ENCODE data around the gene RINT1. TPM values are rescaled to one million over a fixed set of nuclear protein-coding genes. Genes with fewer than 3 reads are reported as not detected.

The RINT1 gene
- total RNA-seq, 1 donor: 29.0 TPM

DNA sequence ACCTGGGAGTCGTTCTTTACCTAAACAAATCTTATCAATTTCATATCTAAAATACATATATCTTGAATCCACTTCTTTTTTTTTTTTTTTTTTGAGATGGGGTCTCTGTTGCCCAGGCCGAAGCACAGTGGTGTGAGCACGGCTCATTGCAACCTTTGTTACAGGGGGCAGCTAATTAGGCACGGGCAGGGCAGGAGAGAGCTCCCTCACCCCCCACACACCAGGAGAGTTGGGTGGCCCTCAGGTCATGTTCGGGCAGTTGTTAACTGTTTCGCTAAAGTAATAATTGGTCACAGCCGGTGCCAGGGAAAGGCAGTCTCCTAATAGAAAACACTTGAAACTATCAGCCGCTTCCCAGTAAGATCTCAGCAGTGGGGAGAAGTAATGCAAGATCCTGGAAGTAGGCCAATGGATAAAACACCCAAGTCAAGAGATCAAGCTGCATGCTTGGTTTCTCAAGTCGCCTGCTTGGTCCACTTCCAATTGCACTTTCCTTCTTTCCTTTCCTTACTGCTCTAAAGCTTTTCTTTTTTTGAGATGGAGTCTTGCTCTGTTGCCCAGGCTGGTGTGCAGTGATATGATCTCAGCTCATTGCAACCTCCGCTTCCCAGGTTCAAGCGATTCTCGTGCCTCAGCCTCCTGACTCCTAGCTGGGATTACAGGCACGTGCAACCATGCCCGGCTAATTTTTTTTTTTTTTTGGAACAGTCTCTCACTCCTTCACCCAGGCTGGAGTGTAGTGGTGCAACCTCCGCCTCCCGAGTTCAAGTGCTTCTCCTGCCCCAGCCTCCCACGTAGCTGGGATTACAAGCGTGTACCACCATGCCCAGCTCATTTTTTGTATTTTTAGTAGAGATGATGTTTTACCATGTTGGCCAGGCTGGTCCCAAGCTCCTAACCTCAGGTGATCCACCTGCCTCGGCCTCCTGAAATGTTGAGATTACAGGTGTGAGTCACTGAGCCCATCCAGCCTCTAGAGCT lies 70.6 kb downstream of the RINT1 start:
- Histone ChIP-seq H3K4me1 (ENCODE audit: insufficient read depth, low read length) (no peaks in the 10 kb centered on the region), H3K9me3 (ENCODE audit: low read depth, low read length) (no peaks in the 10 kb centered on the region), H3K4me3 (ENCODE audit: low read length) (no peak overlapping the region), H3K27me3 (ENCODE audit: insufficient read depth, low read length) (no peaks in the 10 kb centered on the region)

DNA sequence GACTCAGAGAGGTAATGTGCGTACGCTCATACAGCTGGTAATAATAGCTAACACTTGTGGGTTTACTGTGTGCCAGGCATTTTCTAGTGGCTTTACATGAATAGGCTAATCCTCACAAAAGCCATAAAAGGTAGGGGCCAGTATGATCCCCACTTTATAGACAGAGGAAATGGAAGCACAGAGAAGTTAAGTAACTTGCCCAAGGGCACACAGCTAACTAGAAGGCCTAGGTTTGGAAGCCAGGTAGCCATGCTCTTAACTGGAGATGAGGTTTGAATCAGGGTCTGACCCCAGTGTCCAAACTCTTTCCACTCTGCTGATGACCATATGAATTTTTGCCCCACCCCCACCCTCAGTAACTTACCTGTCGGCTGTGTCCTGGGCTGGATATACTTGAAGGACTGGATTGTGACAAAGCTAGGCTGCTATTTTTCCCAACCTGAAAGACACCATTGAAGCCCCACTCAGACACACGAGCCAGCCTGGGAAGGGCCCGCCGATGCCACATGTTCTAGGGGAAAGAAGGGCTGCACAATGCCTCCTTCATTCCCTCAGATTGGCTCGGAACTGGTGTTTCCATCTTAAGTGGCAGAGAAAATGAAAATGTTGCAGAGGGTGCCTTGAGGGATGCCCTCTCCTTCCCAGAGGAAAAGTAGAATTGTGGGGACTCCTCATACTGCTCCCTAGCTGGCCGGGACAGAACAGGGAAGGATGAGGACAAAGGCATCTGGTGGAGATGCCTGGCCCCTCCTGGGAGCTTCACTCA lies 78.3 kb downstream of the RINT1 start:
- Histone ChIP-seq H3K4me3 (ENCODE audit: low read length) (no peak overlapping the region), H3K4me1 (ENCODE audit: insufficient read depth, low read length) (no peaks in the 10 kb centered on the region), H3K9me3 (ENCODE audit: low read depth, low read length) (no peaks in the 10 kb centered on the region), H3K27me3 (ENCODE audit: insufficient read depth, low read length) (no peaks in the 10 kb centered on the region)

DNA sequence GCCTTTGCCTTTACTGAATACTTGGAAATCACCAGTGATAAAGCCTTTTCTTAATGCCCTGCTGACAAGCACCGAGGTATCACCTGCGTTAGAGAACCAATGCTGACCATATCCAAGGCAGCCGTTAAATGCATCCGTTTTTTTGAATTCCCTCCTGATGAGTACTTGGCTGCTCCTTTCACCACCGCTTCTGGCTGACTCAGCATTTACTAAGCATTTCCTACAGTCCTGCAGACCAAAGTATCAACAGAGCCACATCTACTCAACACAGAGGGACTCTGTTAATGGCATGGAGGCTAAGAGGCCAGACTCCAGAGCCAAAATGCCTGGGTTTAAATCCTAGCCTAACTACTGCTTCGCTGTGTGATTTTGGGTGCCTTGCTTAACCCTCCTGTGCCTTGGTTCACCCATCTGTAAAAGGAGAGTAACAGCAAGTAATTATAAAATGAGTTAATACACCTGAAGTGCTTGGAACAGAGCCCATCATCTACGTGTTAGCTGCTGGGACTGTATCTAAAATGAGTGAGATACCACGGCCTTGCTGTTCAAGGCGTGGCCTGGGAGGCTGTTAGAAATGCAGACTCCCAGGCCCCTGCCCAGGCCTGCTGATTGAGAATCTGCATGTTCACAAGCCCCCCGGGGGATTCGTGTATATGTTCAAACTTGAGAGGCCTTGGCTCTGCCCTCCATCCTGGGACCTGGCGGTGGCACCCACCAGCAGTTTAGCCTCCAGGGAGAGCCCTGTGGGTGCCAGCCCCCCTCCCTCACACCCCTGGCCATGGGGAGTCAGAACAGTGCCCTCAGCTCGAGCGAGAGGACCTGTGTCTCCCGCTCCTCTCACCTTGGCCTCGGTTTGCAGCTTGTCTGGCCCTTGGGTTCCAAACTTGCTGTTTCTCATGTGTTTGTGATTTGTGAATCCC lies 80.1 kb downstream of the RINT1 start:
- no peak overlapping the region for H3K4me3 ChIP-seq (ENCODE audit: low read length)
- H3K9me3 ChIP-seq (ENCODE audit: low read depth, low read length): no peaks in the 10 kb centered on the region
- no peaks in the 10 kb centered on the region for H3K27me3 ChIP-seq (ENCODE audit: insufficient read depth, low read length)
- no peaks in the 10 kb centered on the region for H3K4me1 ChIP-seq (ENCODE audit: insufficient read depth, low read length)

DNA sequence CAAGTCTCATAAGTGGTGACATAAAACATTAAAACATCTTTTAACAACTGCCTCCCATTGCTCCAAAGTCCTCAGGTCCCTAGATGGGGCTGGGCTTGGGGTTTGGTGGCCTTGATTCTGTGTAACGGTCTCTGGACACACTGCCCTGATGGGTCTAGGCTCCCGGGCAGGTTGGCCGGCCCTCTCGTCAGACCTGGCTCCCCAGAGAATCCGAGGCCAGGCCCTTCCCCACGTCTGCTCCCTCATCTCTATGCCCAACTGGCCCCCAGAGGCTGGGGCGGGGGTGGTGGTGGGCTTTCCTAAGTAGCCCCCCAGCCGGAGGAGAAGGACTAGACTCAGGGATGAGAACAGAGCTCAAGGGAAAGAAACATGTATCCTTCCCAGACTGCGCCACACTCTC lies 80.8 kb downstream of the RINT1 start:
- H3K4me3 ChIP-seq (ENCODE audit: low read length): no peak overlapping the region
- no peaks in the 10 kb centered on the region for H3K4me1 ChIP-seq (ENCODE audit: insufficient read depth, low read length)

DNA sequence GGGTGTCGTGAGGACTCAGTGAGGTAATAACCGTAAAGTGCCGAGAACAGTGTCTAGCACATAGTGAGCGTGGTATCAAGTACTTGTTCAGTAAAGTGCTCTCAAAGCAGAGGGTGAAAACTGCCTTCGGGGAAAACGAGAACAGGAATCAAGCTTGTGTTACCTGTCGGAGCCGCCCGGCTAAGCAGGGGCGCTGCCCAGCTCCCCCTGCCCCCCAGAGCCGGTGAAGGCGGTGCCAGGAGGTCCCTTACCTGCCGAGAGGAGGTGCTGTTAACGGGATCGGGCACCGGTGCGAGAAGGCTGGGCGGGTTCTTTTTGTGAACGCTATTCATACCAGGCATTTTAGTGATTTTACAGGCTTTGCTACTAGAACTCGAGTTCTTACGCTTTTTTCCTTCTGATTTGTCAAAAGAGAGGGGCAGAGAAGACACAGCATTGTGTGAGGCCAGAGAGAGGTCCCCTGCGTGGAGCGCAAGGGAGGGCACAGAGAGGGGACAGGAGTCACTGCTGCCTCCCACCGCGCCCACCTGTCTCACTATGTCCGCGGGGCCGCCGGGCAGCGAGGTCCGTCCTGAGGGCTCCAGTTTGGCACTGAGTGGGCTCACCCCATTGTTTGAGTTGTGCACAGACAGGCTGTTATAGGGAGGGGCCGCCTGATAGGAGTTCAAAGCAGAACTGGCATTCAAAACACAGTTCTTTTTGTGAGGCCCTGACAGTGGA lies 81.8 kb downstream of the RINT1 start:
- no peaks in the 10 kb centered on the region for H3K9me3 ChIP-seq (ENCODE audit: low read depth, low read length)
- no peaks in the 10 kb centered on the region for H3K27me3 ChIP-seq (ENCODE audit: insufficient read depth, low read length)
- H3K4me1 ChIP-seq (ENCODE audit: insufficient read depth, low read length): no peaks in the 10 kb centered on the region
- H3K4me3 ChIP-seq (ENCODE audit: low read length): no peak overlapping the region

More for the DNA sequence above, 80.8 kb downstream of the RINT1 start:
- no peaks in the 10 kb centered on the region for H3K9me3 ChIP-seq (ENCODE audit: low read depth, low read length)
- H3K27me3 ChIP-seq (ENCODE audit: insufficient read depth, low read length): no peaks in the 10 kb centered on the region

DNA sequence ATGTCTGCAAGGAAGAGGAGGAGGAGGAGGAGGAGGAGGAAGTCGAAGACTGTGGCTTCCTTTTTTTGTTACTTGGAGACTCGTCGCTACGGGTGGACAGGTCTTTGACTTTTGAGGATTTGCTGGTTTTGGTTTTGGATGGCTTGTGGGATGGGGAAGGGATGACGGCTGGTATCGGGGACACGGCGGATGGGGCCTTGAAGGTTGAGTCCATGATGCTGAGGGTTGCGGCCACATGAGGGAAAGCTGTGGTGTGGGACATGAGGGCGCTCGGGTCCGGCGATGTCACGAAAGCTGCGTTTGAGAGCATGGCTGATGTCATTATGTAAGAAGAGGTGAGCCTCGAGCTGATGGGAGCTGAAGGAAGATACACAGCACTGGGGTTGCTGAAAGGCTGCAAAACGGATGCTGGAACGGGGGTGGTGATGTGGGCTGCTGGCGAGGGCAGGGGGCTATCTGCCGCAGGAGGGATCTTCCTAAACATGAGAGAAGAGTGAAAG lies 82.4 kb downstream of the RINT1 start:
- Histone ChIP-seq H3K4me3 (ENCODE audit: low read length) (no peak overlapping the region), H3K9me3 (ENCODE audit: low read depth, low read length) (no peaks in the 10 kb centered on the region), H3K4me1 (ENCODE audit: insufficient read depth, low read length) (no peaks in the 10 kb centered on the region), H3K27me3 (ENCODE audit: insufficient read depth, low read length) (no peaks in the 10 kb centered on the region)

Other genes starting within 250 kb of the RINT1 start
- 41.9 TPM for gene SRPK2, start 143.3 kb upstream of the RINT1 start, total RNA-seq
- gene PUS7, start 9.9 kb upstream of the RINT1 start, total RNA-seq: 6.3 TPM
- 0.94 TPM for gene EFCAB10, start 49.3 kb downstream of the RINT1 start, total RNA-seq